ENCODE results near the gene SGK1.
"Not testable (repeated sequence)": the region's sequence is repeated elsewhere in the genome, so short reads cannot be mapped to it uniquely, and the experiment has no call there.

The SGK1 gene

DNA sequence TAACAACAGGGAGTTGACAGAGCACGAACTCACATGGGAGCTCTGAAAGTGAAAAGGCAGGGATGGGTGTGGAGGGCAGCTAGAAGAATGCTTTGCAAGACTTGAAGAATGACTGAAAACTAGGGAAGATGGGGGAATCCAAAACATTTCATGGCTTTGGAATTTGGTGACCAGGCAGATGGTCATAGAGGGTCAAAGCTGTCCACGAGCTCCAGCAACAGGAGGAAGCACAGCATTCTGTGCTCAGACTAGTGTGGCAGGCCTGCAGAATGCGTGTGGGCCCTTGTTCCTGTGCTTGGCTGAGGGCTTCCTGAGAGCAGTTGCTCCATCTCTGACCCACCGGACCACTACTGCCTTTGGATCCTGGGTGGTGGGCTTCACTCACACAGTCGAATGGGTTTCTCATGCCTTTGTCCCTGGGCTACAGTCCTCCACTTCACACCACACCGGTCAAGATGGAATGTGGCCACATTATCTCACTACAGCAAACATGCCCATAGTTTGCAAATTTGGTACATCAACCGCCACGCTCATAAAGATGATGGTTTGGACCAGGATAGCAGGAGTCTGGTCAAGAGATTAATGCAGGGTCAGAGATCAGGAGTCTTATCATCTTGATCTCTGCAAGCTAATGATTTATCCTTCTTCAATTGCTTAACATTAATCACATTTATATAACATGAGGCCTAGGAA, 100.7 kb downstream of the SGK1 start:
- DNase-seq, result no peak

DNA sequence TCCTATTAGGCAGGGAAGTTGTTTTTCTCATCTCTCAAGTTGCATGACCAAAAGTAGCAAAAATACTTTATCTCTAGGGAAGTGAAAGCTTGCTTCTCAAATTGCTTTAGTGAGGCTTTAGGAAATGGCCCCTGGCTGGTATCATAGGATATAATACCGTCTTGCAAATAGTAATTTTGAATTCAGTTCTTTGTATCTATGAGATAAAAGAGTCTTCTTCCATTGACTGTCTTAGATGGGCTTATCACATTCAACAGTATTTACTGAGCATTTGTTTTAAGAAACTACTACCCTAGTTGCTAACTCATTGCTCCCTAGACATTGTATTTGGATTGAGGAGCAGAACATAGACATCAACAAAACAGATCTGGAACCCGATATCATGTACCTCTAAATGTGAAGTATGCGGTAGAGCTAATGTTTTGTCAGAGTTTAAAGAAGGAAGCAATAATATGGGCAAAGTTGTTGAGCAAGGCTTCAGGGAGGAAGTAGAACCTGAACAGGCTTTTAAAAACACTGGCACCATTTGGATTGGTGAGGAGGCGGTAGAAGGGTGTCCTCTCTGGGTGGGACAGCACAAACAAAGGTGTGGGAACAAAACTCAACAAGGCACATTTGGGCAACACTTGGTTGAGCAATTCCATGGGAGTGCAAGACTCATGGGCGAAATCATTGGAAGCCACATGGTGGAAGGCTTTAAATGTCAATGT, 101.5 kb downstream of the SGK1 start:
- no peak for DNase-seq

DNA sequence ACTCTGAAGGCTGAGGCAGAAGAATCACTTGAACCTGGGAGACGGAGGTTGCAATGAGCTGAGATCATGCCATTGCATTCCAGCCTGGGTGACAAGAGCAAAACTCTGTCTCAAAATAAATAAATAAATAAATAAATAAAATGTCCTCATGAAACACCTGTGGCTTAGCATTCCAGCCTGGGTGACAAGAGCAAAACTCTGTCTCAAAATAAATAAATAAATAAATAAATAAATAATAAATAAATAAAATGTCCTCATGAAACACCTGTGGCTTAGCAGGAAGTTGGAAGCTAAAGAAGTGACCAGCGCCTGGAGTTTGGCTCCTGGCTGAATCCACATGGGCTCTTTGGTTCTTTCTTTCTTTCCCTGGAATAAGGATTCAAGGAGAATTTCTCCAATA, 104.5 kb downstream of the SGK1 start:
- not testable (repeated sequence) for DNase-seq

DNA sequence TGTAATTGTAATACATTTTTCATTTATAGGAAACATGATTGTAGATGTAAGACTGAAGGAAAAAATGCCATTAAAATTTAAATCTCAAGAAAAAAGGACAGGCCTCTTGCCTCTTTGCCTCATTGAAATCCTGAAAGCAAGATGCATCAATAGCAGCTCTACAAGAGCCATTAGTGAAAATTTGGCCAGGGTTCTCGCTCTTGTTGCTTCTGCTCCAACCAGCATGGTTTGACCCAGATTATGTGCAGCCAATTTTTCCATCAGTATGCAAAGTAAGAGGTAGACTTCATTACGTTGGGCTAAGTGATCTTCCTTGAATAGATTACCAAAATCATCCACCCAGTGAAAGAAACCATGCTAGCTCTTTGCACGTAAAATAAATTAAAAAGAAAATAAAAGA, 106.6 kb downstream of the SGK1 start:
- no peak for DNase-seq

DNA sequence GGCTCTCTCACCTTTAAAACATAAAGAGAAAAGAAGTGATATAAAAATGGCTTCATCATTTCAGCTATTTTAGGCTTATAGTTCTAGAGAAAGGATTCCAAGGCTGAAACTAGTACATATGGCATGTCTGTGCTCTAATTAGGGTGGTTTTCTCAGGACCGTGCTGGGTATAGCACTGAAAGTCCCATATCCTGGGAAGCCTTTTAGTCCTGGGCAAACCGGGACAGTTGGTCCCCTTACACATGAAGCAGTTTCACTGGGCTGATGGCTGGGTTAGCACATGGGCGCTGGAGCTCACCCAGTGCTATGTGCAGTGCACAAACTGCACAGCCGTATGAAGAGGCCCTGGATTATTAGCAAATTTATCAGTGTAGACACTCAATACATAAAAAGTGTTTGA, 110.5 kb downstream of the SGK1 start:
- DNase-seq, result no peak

DNA sequence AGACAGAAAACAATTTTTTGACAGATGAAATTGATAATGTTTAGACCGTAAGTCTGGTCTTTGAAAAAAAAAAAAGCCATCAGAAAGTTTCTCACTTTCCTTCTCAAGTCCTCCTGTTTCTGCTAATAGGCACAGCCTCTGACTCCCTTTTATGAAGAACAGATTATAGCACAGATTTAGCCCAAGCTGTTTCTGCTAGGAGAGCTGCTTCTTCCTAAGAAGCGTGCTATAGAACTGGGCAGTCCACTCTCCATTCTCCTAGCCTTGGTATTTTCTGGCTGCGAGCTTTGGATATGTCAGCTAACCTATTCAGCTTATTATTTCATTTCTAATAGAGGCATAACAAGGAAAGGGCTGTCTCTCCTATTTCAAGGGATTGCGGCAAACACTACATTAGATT, 112.5 kb downstream of the SGK1 start:
- DNase-seq, result no peak

DNA sequence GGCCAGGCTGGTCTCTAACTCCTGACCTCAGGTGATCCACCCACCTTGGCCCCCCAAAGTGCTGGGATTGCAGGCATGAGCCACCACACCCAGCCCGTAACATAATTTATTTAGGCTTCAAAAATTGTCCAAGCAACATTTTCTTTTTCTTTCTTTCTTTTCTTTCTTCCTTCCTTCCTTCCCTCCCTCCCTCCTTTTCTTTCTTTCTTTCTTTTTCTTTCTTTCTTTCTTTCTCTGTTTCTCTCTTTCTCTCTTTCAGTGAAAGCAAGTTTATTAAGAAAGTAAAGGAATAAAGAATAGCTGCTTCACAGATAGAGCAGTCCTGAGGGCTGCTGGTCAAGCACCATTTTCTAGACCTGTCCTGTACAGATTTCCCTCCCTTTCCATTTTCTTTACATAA, 113.2 kb downstream of the SGK1 start:
- DNase-seq, result not testable (repeated sequence)

DNA sequence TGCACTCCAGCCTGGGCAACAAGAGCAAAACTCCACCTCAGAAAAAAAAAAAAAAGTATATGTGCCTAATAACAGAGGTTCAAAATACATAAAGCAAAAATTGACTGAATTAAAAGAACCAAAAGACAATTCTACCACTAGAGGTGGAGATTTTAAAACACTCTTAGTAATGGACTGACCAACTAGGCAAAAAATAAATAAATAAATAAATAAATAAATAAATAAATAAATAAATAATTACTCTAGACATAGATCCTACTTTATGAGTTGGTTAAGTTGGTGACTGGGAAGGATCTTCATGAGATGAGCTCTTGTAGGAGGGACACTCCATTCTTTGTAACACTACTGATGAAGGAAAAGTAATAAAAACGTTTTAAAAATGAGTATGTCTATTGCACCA, 113.9 kb downstream of the SGK1 start:
- no peak for DNase-seq

DNA sequence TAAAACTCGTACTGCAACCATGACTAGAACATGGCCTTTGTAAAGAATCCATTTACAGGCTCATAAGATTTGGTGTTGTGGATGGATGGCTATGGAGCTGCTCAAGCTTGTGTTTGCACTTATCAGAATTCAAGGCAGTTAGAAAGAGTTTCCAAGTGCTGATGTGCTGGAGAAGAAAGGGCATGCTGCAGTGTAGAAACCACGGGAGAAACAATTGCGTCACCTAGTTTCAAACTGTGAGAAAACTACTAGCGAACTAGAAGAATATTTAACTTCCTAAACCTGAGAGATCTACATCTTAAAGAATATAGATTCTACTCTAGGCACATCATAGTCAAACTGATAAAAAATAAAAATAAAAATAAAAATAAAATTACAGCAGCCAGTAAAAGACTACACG, 116.2 kb downstream of the SGK1 start:
- no peak for DNase-seq

DNA sequence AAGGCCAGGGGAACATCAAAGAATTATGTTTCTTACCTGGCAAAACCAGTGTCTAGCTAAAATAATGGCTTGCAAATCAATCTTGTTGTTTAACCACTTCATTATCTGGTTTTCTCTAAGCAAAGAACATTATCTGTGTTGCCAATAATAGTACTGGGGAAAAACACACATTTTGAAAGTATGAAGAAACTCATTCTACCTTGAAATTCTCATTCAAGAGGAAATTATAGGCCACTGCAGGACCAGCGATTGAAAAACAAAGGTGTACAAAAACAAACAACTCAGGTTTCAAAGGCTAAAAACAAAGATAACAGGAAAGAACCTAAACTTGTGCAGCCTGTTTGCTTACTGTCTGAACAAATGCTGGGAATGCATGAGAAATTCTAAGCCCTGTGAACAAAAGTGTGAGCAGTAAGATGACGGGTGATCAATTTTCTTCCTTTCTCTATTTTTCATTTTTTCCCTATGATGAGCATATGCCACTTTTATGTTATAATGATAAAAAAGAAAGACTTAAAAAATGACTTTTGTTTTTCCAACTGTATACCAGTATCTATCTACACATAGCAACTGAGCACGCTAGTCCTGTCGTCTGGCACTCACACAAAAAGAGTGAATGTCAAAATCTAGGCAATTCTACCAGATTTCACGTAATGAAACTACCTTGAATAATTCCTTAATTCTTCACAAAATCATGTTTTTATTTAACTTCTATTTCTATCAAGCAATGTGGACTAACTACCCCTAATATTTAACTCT, 117.9 kb downstream of the SGK1 start:
- DNase-seq, result no peak

DNA sequence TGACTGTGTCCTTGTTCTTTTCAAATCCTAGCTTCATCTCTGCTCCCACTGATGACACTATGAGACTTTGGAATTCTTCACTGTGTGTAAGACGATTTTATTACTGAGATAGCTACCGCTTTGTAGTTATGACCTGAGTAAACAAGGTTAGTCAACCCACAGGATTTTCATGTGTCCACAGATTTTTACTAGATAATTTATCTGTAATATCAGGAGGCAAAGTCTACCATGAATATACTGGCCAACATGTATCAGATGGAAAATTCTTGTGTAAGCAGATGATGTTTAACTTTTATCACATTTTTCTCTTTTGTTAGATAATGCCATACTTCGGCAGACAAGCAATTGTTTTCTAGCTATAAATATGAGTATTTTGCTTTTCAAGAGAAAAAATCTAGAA, 119.8 kb downstream of the SGK1 start:
- no peak for DNase-seq

DNA sequence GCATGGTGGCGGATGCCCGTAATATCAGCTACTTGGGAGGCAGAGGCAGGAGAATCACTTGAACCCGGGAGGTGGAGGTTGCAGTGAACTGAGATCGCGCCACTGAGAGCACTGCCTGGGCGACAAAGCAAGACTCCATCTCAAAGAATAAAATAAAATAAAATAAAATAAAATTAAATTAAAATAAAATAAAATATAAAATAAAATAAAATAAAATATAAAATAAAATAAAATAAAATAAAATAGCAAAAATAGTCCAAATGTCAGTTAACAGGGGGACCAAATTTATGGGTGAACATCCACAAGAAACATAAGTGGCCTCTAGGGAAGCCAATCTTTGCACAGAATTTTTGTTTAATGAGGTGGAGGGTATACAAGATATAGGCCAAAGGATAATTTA, 120.2 kb downstream of the SGK1 start:
- DNase-seq, result not testable (repeated sequence)

DNA sequence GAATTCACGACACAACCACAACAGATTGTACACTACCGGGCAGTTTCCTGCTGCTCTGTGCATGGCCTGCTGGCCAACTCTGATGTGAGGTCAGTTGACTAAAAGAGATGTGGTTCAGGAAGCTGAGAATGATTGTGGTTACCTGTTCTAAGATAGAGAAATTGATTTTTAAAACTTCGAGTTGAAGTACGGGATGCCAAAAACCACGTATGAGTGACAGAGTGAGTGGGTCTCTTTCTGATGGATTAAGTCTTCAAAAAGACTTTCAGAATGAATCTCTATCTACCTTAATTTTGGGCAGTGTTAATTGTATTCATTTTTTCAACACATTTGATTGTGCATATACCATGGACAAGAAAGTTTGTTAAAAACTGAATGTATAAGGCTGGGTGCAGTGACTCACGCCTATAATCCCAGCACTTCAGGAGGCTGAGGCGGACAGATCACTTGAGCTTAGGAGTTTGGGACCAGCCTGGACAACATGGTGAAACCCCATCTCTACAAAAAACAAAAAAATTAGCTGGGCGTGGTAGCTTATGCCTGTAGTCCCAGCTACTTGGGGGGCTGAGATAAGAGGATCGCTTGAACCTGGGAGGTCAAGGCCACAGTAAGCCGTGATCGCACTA, 121.2 kb downstream of the SGK1 start:
- DNase-seq, result no peak

DNA sequence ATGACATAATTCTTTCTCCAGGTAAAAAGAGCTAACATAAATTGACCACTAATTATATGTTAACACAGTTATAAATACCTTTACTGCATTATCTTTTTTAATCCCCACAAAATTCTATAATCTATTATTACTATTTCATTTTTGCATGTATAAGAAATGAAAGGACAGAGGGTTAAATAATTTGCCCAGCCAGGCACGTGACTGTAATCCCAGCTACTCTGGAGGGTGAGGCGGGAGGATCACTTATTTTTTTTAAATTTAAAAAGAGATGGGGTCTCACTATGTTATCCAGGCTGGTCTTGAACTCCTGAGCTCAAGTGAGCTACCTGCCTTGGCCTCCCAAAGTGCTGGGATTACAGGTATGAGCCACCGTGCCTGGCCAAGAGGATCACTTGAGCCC, 121.9 kb downstream of the SGK1 start:
- DNase-seq, result no peak

DNA sequence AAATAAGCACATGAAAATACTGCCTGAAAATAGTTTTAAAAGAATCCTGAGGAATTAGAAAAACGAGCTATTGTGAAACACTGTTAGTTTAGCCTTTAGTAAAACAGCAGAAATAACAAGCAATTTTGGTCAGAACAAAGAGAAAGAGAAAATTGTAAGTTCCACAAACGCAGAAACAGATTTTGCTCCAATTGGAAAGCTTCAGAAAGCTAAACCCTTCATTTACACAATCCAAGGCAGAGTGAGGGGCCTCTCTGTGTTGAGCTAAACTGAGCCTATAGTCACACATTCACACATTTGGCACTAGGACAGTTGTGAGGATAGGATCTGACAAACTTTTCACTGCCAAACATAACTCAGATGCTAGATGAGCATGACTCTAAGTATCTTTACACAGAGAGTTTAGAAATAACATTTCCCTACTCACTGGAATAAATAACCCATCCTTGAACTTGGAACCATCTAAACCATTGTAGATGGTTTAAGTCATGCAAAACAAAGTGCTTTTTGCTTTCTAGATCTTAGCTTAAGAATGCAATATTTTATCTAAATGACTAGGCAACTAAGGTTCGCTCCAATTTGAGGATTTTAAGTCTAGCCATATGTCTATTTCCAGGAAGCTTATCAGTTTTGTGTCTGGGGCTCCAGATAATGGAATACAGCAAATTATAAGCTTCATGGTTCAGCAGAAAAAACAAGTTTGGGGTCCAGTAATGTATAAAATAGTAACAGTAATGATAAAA, 122.6 kb downstream of the SGK1 start:
- no peak for DNase-seq

DNA sequence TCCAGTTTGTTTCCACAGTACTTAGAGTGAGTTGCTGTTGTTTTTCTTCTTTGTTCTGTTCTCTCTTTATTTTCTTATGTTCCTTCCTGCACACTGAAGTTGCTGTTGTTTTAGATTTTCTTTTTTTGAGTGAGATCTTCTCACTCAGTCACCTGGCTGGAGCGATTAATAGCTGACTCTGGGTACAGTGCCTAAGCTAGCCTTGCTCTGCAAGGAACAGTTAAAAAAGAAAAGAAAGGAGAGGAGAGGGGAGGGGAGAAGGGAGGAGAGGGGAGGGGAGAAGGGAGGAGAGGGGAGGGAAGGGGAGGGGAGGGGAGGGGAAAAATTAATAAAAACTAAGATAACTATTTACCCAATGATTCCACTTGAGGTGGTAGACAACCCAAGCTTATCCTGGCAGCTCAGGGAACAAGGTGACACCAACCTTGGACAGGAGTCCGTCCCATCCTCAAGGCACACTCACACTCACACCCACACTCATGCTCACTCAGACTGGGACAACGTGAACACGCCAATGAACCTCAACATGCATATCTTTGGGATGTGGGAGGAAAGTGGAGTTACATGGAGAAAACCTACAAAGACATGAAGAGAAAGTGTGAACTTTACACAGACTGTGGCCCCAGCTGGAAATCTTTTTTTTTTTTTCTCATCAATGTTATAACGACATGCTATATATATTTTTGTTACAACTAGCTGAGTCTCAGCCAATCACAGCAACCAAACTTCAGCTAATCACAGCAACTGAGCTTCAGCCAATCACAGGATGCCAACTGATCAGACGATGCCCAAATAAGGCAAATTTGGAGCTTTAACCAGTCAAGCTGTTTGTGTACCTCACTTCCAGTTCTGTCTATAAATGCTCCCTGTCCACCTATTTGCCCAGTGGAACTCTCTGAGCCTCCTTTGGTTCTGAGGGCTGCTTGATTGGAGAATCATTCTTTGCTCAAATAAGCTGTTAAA, 124.1 kb downstream of the SGK1 start:
- no peak for DNase-seq

DNA sequence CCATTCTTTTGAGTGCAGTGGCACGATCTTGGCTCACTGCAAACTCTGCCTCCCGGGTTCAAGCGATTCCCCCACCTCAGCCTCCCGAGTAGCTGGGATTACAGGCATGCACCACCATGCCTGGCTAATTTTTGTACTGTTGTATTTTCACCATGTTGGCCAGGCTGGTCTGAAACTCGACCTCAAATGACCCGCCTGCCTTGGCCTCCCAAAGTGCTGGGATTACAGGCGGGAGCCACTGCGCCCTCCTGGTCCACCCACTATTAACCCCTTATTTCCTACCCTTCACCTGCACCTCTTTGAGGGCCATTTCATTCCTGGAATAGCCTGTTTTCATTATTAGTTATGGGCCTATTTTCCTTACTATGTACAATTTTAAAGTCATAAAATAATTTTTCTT, 125.3 kb downstream of the SGK1 start:
- DNase-seq, result not testable (repeated sequence)

DNA sequence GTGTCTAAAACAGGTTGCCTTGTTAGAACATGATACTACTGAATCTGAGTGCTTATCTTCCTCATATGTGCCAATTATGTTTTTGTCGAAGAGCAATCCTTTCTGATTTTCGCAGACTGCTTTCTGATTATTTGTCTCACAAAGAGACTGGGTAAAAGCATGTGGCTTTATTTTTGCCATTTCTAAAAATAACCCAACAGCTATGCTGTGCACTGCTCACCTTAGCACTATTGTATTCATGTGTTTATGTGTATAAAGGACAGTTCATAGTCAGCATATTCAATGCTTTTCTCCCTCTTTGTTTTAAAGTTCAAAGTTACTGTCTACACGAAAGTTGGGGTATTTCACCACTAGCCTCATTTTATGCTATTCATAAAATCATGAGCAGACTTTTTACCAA, 127.0 kb downstream of the SGK1 start:
- DNase-seq, result no peak

DNA sequence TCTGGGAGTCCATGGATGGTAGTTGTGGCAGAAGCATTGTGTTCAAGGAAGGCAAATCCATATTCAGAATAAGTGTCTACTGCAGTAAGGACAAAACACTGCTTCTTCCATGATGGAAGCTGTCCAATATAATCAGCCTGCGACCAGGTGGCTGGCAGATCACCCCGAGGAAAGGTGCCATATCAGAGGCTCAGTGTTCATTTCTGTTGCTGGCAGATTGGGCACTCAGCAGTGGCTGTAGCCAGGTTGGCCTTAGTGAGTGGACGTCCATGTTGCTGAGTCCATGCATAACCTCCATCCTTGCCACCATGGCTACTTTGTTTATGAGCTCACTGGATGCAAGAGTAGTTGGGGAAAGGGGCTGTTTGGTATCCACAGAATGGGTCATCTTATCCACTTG, 130.2 kb downstream of the SGK1 start:
- no peak for DNase-seq

DNA sequence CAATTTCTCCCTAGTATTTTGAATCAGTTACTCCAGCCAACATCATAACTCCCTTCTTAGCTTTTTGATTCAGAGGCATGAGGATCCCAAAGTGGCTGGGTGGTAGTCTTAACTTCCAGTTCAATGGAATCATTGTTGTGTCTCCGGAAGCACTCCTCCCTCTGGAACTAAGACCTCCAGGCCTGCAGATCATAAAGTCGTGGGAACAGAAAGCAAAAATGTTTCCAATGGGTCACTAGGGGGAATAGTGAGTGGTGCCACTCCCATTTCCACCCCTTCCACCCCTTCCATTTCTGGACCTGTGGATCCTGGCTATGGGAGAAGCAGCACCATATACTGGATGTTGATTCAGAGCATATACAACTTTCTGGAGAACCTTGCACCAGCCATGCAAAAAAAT, 130.8 kb downstream of the SGK1 start:
- no peak for DNase-seq

DNA sequence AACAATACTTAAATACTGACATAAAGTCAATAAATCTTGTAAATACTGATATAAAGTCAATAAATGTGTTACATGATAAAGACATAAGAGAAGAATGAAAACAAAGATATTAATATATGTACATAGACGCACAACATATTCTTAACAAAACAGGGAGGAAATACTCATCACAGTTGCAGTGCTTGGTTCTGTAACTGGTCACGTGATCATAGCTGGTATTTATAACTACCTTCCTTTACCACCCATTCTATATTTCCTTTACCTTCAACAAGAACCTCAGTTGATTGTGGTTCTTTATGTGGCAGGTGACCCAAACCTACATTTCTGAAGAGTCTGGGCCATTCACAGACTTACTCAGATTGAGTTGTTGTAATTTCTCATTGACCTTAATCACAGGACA, 131.6 kb downstream of the SGK1 start:
- no peak for DNase-seq

All from fibroblast of skin of scalp (primary cell).